Type B pancreatic cell (in vitro differentiated cells): ENCODE data around the gene MEG3. TPM values are rescaled to one million over a fixed set of nuclear protein-coding genes. Genes with fewer than 3 reads are reported as not detected.
A peak's percentile ranks its signal among the peaks of the same experiment; 100 is the strongest.

Experiments used
- DNase-seq: peaks from one replicate; pipeline ENCODE4 v3.0.0; 2021; ENCODE audit warnings: mixed read lengths; ENCODE audit not compliant: unreplicated experiment; ENCODE audit errors: extremely low spot score
- H3K27ac Mint-ChIP-seq: 2 replicates; pipeline ENCODE4 v1.8.0; 2021; ENCODE audit warnings: mild to moderate bottlenecking, mixed read lengths
- H3K27me3 Mint-ChIP-seq: 2 replicates; pipeline ENCODE4 v1.8.0; 2021; ENCODE audit warnings: mixed read lengths
- H3K36me3 Mint-ChIP-seq: 2 replicates; pipeline ENCODE4 v1.8.0; 2021; ENCODE audit warnings: mixed read lengths
- H3K4me1 Mint-ChIP-seq: one replicate; pipeline ENCODE4 v1.8.0; 2021; ENCODE audit warnings: mixed read lengths; ENCODE audit not compliant: unreplicated experiment
- H3K4me3 Mint-ChIP-seq: 2 replicates; pipeline ENCODE4 v1.8.0; 2021; ENCODE audit warnings: mild to moderate bottlenecking, mixed read lengths
- H3K9me3 Mint-ChIP-seq: 2 replicates; pipeline ENCODE4 v1.8.0; 2021; ENCODE audit warnings: mixed read lengths
- total RNA-seq: library from RNA; stranded (reverse); gene quantifications from 2 replicates; pipeline ENCODE4 v1.2.1, GENCODE V29; 2021; ENCODE audit warnings: low replicate concordance
- TF ChIP-seq, protein P1 (sequence below): fragments of 200-600 bp; sonication (generic); conservative IDR thresholded peaks from 2 replicates; pipeline ENCODE4 v1.5.0; 2021; ENCODE audit warnings: antibody characterized with exemption, mild to moderate bottlenecking

The MEG3 gene
- total RNA-seq, 1 donor from 2014 or later, result 0.68 TPM

DNA sequence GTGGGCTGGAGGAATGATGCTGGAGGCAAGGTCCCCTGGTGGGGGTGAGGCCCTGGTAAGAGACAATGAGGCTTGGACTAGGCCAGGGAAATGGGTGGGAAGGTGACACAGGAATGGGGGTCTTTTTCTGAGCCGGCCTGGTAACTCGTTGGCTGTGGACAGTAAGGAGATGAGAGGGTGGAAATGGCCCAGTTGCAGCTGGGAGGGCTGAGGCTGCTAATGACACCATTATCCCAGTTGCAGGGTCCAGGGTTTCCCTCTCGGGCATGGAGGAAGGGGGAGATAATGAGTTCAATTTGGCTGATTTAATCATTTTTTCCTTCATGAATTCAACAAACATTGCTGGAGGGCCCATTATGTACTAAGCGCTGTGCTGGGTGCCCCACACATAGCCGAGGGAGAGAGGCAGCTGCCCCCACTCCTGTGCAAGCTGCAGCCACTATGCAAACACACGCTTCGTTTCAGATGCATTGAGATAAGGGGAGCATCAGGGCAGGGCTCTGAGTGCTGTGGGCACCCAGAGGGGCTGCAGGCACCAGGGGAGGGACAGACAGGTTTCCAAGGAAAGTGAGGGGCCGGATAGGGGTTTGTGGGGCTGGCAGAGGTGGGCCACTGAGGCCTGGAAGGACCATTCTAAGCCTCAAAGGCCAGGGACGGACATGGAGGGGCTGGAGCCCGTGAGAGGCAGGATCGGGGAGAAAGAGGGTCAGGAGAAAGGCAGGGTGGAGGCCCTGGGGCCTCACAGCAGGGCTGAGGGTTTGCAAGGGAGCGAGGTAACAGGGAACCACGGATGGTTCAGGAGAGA is 43.2 kb upstream of the MEG3 start:
- peaks cover 28% of the 10 kb centered on the region for H3K27me3 Mint-ChIP-seq
- peak overlapping the region; percentile 34 for H3K4me3 Mint-ChIP-seq

DNA sequence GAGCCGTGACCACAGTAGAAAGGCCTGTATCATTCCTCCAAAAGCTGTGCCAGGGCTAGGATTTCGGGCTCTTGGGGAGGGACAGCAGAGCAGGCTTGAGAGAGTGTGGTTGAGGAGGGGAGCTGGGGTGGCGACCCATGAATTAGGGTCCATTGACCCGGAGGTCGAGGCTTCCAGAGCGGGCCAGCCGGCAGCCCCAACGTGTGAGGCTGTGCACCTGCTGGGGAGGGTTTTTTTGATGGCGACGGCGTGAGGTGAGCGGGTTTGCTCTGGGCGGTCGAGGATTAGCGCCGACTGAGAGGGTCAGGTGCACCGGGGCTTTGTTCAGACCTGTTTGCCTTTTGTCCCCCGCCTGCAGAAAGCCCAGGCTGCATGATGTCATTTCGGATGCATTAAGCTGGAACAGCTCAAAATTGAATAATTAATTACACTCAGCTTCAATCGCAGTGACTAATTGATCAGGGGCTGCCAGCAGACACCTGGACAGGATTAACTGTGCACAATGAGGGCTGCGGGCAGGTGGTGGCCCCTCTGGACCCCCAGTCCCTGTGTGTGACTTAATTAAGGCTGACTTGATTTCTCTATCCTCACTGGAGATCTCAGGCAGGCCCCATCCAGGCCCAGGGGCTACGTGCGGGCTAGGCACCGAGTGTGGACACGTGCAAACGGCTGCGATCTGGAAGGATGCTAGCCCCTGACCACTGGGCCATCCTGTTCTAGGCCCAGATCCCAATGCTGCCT is 42.1 kb upstream of the MEG3 start:
- no peak for DNase-seq
- no peak overlapping the region for H3K4me3 Mint-ChIP-seq
- H3K27me3 Mint-ChIP-seq, result peaks cover 18% of the 10 kb centered on the region
- peaks cover 58% of the 10 kb centered on the region for H3K4me1 Mint-ChIP-seq
- TF ChIP-seq, protein P1, sequence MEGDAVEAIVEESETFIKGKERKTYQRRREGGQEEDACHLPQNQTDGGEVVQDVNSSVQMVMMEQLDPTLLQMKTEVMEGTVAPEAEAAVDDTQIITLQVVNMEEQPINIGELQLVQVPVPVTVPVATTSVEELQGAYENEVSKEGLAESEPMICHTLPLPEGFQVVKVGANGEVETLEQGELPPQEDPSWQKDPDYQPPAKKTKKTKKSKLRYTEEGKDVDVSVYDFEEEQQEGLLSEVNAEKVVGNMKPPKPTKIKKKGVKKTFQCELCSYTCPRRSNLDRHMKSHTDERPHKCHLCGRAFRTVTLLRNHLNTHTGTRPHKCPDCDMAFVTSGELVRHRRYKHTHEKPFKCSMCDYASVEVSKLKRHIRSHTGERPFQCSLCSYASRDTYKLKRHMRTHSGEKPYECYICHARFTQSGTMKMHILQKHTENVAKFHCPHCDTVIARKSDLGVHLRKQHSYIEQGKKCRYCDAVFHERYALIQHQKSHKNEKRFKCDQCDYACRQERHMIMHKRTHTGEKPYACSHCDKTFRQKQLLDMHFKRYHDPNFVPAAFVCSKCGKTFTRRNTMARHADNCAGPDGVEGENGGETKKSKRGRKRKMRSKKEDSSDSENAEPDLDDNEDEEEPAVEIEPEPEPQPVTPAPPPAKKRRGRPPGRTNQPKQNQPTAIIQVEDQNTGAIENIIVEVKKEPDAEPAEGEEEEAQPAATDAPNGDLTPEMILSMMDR, result no peak
- no peaks in the 10 kb centered on the region for H3K36me3 Mint-ChIP-seq
- H3K27ac Mint-ChIP-seq, result peak overlapping the region; percentile 39
- no peaks in the 10 kb centered on the region for H3K9me3 Mint-ChIP-seq

More for the DNA sequence above, 43.2 kb upstream of the MEG3 start:
- TF ChIP-seq, protein P1, result no peak
- DNase-seq, result no peak
- H3K9me3 Mint-ChIP-seq, result no peaks in the 10 kb centered on the region
- peak overlapping the region; percentile 59 for H3K27ac Mint-ChIP-seq
- H3K4me1 Mint-ChIP-seq, result peaks cover 54% of the 10 kb centered on the region
- H3K36me3 Mint-ChIP-seq, result no peaks in the 10 kb centered on the region

DNA sequence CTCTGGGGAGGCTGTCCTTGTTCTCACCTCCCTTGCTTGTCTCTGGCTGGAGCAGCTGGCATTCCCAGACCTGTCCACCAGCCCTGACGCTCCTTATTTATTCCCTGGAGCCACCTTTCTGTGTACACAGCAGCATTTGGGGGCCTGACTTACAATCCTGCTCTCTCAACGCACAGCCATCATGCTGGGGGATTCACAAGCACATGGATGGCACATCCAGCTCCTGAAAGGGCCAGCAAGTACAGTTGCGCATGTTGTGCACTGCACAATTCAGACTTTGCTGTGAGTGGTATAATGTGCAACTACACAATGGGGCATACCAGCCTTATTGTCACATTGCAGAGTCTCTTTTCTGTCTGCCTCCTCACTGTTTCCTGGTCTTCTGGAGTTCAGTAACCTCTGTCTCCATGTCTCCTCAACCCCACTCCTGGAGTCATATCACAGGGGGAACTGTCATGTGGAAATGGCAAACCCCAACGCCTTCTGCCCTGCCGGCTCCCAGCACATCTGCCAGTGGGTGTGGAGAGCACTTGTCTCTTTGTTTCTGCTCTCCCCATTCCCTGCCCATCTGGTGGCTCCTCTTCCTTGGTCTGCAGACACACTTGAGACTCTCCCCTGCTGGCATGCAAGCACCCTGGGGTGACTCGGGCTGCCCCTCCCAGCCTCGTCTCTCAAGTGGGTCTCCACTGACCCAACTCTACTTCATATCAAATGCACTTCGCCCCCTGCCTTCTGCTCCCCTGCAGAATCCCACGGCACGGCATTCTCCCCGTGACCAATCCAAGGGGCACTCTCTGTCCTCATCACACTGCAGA is 41.2 kb upstream of the MEG3 start:
- Mint-ChIP-seq H3K9me3 (no peaks in the 10 kb centered on the region), H3K4me1 (peaks cover 62% of the 10 kb centered on the region), H3K27me3 (peaks cover 18% of the 10 kb centered on the region), H3K36me3 (no peaks in the 10 kb centered on the region), H3K27ac (no peak overlapping the region), H3K4me3 (no peak overlapping the region)
- TF ChIP-seq, protein P1, result no peak
- DNase-seq, result no peak

DNA sequence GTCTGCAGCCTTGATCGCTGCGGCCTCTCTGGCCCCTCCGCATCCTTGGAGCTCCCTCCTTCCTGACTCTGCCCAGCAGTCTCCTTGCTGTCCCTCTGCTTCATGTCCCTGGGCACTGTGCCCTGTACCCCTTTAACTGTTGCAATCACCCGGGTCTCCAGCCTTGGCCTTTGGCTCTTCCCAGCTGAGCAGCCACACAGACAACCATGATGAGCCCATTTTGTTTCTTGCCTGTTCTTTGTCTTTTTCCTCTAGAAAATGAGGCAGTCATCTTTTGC is 40.6 kb upstream of the MEG3 start:
- Mint-ChIP-seq H3K27me3 (peaks cover 13% of the 10 kb centered on the region), H3K27ac (no peak overlapping the region), H3K4me3 (no peak overlapping the region), H3K36me3 (no peaks in the 10 kb centered on the region), H3K4me1 (peaks cover 62% of the 10 kb centered on the region), H3K9me3 (no peaks in the 10 kb centered on the region)
- TF ChIP-seq, protein P1, result no peak
- DNase-seq, result no peak

DNA sequence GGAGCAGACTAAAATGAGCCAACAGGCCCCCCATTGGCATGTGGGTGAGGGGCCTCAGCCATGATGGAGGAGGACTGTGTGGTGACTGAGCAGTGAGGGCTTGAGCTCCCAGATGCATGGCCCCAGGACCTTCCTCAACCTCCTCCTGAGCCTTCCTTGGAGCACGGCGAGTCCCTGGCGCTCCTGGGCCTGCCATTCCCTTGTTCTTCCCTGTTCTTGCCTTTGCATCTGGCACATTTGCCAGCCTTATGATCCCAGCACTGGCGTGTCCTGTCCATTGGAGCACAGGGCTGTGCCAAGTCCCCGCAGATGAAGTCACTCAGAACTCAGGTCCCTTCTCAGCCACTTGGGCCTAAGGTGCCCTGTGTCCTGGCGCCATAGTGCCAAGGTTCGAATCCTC is 40.3 kb upstream of the MEG3 start:
- DNase-seq, result no peak
- Mint-ChIP-seq H3K4me3 (no peak overlapping the region), H3K9me3 (no peaks in the 10 kb centered on the region), H3K27me3 (peaks cover 13% of the 10 kb centered on the region), H3K36me3 (no peaks in the 10 kb centered on the region), H3K27ac (no peak overlapping the region), H3K4me1 (peaks cover 62% of the 10 kb centered on the region)
- TF ChIP-seq, protein P1, result no peak
